NAMALWA (cell line): ENCODE measurements around the gene GID8.

ENCODE experiments used
- DNase-seq: peaks from one replicate; pipeline ENCODE4 v3.0.0-alpha.2; 2015; ENCODE audit warnings: low spot score

GID8 gene

DNA sequence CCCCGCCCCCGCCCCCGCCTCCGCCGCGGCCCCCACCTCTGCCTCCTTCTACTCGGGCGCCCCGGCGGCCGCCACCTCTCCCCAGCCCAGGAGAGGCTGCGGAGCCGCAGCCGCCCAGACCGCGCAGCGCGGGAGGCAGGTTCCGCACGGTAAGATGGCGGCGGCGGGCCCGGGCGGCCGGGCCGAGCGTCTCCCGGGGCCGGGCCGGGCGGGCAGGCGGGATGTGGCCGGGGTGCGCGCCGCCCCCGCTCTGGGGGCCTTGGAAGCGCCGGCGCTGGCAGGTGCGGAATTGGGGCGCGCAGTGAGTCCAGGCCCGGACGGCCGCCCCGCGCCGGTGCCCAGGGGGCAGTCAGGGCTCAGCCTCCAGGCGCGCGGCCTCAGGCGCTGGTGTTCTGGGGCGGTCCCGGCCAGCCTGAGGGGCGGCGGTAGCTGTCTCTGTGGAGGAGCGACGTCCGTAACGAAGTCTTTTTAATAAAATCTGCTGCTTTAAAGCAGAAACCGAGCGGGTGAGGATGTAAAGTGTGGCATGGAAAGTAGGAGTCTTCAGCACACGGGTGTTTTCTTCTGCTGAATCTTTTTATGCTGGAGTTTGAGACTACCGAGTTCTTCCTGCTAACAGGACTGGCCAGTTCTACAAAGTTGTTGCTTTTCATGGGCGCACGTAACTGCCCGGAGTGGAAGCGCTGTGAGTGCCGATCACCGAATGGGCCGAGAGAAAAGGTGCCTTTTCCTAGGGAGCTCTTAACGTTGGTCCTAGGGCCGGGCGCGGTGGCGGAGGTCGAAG is at the start of gene GID8:
Gene GID8 (plus strand): TSS at position 43 of the 784 bp plus-strand sequence. CDS start 3,356 bp downstream, outside the sequence.
- DNase-seq: peak; percentile 67

DNA sequence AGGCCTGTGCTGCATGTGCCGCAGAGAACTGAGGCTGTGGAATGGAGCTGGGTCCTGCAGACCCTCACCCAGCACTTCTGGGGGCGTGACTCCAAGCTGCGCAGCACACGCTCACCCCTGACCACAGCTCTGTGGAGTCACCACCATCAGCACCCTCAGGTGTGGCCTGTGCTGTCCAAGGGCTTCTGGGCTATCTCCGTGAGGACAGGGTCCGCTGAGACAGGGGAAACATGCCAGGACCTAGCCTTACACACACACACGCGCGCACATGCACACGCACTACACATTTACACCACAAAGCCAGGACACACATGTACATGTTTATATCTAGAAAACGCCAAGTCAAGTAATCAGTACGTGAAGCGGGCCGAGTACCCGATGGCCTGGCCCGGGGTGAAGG is 49.5 kb upstream of the GID8 start:
- no peak for DNase-seq

DNA sequence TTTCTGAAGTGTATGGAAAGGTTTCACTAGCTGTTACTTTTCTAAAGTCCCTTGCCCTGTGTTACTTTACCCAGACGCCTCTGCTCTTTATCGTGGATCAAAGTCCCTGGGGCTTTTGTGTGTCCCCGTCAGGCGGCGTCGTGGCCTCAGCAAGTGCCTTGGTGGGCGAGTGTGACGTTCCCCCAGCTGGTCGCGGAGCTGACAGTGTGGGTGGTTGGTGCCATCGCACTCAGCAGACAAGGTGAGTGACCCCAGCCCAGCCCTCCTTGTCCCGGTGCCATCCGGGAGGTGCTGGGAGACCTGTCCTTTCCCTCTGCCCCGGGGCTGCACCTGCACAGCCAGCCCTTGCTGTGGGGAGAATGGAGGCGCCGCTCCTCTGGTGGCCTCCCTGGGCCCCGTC is 49.0 kb upstream of the GID8 start:
- DNase-seq: no peak

DNA sequence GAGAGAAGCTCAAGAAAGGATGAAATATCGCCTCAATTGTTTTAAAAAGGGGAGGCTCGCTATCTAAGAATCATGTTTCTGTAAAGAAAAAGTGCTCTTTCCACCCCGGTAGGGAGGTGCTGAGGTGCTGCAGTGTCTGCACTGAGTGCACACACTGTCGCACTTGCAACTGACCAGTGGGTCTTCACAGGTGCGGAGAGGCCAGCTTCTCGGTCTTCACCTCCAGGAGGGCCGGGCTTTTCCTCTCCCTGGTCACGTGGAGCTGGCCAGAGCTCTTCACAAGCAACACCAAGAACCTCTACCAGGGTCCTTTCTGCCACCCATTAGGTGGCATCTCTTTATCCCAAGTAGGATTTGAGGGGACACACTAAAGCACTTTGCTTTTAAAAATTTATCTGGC is 48.5 kb upstream of the GID8 start:
- no peak for DNase-seq

DNA sequence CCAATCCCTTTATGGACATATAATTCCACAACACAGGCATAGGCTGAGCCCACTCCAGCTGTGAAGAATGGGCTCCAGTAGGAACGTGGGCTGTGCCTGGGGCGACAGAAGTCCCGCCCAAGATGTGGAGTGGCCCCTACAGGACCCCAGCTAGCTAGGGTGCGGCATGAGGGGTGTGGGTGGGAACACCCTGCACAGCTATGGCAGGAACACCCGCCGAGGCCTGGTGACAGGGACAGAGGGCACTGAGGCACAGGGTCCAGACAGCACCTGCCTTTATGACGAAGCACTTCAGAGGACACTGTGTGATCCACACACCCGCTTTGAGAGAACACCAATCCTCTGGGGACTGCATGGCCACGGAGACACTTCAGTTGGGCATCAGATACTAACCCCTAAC is 48.1 kb upstream of the GID8 start:
- DNase-seq: no peak

DNA sequence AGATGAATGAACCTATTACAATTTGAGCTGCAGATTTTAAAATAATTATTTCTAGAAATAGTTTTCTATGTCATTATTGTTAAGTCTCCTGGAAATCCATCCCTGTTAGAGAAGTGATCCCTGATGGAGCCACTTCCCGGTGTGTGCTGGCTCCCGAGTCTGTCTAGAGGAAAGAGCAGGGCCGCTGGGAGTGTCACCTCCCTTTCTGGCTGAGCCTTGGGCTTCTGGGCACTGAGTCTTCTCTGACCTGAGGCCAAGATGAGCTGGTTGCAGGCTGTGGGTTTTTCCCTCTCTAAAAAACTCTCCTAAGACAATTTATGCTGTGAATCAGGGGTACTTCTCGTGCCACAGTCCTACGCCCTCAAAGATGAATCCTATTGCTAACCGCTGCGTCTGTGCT is 47.5 kb upstream of the GID8 start:
- DNase-seq: no peak

DNA sequence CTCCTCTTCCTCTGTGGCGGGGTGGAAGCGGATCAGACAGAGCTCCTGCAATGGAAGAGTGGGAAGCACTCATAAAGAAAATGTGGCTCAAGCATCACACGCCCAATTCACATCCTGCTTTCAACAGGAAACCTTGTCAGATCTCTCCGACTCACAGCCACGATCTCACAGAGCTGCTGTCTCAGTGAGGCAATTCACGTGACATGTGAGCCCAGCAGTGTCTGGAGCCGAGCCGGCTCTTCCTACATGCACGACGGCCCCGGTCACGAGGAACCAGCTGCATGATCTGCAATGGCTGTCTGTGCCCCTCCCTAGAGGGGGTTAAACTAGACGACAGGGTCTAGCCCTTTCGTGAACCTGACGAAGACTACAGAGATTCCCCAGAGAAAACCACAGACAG is 46.8 kb upstream of the GID8 start:
- DNase-seq: no peak

DNA sequence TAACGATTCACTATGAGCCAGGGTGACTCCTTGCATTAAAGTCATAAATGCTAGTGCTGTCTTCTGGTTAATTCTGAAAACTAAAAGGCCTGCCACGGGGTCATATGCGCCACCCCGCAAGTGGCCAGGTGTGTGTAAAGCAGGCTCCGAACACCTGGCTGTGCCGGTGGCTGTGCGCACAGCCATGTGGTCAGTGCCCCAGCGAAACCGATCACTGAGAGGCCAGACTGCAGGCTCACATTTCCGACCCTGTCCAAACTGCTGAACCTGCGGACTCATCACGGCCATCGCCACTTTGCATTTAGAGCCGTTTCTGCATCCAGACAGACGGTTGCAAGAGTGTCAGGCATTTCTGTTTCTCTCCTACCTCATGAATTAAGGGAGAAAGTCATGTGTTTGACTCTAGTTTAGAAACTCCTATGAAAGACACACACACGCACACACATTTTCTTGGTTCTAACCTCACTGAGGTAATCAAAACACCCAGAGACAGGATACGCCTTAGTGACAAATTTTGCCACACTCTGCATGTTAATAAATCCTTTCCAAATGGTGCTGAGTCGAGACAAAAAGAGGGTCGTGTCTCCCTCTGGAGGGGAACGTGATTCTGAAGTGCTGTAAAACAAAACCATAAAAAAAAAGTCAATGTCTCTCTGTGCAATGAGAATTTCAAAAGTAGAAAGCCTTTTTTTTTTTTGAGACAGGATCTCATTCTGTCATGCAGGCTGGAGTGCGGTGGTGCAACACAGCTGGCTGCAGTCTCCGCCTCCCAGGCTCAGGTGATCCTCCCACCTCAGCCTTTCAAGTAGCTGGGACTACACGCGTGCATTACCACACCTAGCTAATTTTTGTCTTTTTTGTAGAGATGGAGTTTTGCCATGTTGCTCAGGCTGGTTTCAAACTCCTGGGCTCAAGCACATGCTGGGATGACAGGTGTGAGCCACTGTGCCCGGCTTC is 45.3 kb upstream of the GID8 start:
- no peak for DNase-seq

DNA sequence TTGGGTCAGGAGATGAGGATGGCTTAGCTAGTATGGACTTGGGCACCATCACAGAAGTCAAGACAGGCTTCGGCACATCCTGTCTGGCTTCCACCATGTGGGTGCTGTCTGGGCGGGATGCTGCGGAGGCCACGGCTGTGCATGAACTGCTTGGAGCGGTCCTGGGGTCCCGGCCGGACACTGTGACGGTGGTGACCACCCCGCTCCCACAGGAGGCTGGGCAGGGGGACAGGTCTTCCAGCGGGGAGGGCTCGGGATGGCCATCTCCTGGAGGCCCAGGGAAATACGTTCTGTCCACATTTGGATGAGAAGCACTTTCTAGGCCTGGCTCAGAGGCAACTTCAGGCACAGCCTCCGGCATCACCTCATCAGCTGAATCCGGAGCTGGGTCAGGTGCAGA is 44.2 kb upstream of the GID8 start:
- DNase-seq: no peak

DNA sequence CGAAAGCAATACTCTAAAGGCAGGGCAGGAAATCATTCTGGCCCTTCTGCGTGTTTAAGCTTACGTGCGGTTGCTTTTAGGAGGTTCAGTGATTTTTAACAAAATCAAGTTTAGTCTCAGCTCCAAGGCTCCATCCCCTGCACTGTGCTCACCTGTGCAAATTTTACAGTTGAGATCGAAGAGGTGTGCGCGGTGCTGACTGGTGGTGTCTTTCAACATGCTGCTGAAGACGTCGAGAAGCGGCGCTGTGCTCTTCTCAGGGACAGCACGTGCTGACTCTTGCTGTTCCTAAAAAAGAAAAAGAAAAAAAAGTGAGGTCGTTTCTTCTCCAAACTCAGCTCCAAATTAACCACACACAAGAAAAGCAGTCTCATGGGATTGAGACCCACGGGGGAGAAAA is 43.7 kb upstream of the GID8 start:
- no peak for DNase-seq

DNA sequence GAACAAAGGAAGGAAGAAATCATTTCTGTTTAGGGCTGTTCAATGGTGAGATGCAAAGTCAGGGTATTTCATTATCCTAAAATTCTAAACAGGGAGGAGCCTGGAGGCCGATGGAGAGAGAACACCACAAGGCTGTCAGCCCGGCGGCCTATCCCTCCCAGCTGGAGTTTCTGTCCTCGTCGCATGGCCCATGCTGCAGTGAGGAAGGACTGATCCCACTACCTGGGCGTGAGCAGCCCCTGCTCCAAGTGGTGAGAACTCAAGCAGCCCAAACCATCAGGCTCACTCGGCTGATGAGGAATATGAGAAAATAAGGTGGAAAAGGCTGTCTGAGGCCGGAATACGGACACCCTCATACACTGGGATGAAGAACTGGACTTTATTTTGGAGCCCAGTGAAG is 42.4 kb upstream of the GID8 start:
- no peak for DNase-seq

DNA sequence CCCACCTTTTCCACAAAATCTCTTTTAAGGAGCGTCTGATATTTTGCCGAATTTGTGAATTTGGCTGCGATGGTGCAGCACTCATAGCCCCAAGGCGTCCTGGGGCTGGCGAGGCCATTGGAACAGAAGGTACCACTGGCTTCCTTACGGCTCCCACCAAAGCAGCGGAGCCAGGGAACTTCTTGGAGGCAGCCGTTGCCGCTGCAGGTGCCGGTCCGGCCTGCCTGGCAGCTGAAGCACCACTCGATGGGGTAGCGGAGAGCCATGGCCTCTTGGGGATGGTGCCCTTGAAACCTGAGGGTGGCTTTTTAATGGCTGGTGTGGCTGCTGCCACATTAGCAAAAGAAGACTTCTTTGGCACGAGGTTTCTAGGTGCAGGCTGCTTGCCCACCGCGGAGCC is 41.4 kb upstream of the GID8 start:
- no peak for DNase-seq

DNA sequence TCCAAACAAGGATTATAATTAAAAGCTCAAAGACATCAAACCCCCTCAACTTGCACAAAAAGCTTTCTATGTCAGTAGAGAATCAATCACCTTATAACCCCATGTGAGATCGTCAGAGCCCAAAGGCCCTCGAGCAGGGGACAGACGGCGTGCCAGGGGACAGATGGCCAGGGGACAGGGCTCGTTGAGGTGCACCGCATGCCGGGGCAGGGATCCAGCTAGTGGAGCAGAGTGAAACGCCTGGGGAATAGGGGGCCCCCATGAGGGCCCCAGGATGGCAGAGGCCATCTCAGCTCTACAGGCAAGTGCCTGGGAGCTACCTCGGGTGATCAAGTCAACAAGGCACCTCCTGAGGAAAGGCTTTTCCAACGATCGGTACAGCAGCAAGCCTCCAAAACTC is 40.3 kb upstream of the GID8 start:
- no peak for DNase-seq

DNA sequence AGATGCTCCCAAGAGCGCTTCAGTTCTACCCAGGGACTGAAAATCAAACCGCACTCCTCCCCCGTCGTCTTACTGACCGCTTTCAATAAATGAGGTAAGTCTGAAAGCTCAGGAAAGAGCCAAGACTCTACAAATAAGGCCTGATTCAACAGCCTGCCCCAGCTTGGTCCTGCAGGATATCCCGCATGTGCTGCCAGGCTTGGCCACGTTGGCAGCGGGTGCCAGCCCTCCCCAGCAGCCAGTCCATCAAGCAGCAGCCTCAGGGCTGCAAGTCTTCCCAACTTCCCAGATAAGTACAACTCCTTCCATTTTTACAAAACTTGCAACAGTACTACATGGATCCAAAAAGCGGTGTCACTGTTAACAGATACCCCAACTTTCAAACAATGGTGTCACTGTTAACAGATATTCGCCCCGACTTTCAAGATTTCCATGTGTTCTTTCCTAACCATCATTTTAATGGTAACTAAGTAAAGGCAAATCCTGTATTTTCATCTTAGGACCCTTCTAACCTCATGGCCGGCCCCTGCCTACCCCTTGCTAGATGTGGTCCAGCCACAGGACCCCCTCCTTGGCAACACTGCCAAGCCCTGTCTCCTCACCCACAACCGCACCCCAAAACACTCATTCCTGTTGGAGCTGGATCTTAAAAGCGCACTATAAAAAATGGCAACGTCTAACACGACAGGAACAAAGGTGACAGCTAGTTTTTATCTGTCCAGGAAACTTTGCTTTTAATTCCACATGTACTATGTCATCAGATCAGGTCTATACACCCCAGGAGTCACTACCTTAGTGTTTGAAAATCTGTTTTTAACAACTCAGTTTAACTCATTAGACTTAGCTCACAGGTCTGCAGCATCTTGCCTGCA is 39.6 kb upstream of the GID8 start:
- DNase-seq: no peak

DNA sequence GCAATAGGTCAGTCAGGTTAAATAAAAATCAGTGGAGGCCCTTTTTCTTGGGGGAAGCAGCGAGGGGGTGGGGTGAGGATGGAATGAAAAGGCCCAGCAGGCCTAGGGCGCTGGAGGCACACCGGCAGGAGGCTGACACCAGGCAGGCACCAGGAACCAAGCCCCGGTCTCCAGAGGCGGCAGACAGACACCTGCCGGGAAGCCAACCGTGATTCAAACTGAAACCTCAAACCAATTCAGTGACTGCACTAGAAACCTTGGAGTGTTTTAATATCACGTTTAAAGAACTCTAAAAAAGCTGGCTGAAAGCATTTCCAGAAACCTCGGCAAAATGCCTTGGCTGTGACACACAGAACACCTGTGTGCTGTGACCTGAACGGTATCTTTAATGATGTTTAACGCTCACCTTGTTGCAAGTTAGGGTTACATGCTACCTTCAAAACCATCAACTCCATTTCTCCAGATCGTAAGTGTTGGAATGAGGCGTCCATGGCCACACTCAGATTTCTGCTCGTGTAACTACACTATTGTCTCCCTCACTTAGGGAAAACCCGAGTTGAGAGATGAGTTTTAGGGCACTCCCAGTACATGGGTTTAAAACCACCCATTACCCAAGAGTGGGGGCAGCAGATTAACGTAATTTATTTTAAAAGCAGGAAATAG is 38.8 kb upstream of the GID8 start:
- no peak for DNase-seq

DNA sequence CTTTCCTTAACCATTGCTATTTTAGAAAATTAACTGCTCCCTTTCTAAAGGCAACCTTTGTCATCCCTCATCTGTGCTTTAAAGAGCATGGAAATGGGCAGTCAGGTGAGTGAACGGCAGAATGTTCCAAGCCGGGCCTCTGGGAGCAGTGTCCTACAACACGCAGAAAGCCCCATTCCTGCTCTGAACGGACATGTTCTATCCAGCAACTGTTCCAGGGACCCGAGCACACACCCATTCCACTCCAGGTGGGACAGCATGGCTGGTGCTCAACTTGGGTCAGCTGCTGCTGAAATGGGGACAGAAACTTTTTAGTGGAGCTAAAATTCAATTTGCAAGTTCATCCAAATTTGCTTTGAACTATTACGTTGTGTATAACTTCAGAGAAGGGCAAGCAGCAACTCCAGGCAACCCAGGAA is 38.3 kb upstream of the GID8 start:
- no peak for DNase-seq

DNA sequence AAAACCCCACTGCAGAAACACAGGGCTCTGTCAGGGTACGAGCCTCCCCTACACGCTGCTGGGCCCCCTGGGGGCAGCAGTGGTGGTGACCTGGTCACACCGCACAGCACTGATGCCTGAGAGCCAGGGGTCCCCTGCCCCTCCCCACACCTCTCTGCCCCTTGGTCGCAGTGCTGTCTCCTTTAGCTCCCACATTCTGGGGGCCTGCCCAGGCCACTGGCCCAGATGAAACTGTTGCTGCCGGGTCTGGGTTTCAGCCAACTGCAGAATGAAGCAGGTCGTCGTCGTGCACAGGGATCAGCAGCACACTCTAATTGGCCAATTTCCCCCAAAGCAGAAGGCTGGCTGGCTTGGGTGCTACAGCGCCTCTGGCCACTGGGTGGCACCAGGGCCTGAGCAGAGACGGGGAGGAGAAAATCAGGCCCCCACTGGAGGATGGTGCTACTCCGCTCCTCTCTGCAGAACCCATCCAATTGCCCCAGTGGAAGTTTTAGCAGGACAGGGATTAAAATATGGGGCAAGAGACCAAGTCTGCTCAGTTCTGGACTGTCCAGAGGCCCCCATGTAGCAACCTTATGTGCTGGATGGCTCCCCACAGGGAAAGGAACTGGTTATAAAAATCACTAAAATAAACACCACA is 37.8 kb upstream of the GID8 start:
- DNase-seq: peak; percentile 87

DNA sequence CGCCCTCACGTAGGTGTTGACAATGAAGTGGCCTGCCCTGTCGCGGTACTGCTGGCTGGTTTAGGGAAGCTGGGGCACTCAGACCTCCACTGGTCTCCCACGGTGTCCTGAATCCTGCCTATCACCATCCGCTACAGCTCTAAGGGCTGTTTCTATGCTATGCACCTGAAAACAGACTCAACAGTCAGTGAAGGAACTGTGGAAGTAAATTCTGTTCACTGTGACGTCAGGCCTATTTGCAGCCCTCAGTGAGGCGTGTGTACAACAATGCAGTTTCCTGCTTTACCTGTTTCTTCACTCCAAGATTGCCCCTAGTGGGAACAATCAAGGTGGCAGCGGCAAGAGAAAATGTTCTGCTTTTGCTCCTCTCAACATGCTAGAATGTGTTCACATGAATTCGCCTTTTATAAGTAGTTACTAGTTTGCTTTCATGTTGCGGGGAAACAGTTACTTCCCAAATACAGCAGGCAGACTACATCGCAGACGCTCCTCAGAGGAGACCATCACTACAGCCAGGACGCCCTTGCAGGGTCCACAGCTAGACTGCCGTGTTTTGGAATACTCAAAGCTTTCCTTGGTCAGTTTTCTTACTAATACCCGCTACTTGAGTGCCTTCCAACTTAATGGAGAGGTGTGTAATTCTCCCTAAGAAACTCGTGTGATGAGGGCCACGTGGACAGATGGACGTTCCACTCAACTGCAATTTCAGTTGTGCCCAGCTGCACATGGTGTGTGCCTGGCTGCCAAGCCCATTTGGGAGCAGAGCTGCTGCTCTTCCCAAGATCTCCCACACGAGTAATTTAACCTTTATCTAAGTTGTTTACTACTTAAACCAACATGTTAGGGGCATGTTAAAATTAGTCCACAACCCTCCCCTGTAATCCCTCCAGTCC is 37.0 kb upstream of the GID8 start:
- DNase-seq: peak; percentile 67

DNA sequence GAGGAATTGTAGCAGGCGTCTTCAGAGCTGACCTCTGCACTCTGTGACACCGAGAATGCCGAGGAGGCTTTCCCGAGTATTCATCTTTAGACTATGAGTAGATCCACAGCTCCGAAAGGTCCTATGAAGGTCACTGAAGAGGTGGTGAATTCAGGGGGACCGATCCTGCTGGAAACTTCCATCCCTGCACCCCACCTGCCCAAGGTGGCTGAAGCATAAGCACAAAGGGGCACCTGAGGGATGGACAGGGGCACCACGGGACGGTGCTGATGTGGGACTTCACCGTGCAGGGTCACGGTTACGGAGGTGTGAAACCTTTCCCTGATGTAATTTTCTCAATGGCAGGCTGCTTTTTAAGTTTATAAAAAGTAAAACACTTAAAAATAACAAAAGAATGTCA is 36.1 kb upstream of the GID8 start:
- no peak for DNase-seq
